HG03135 (cell line): ENCODE measurements around the gene ATP9A.
"Not testable (repeated sequence)": the region's sequence is repeated elsewhere in the genome, so short reads cannot be mapped to it uniquely, and the experiment has no call there.

ENCODE experiments used
- ATAC-seq: cut with Tn5 transposase; IDR thresholded peaks from one replicate; pipeline ENCODE4 v1.9.1; 2021; ENCODE audit warnings: mild to moderate bottlenecking, moderate library complexity; ENCODE audit not compliant: unreplicated experiment

The ATP9A gene

GRCh38 chr20:51584116-51584515 is 184.1 kb downstream of the ATP9A start:
- ATAC-seq: no peak

GRCh38 chr20:51583499-51583898 is 184.7 kb downstream of the ATP9A start:
- ATAC-seq: no peak

GRCh38 chr20:51583073-51583472 is 185.1 kb downstream of the ATP9A start:
- no peak for ATAC-seq

DNA sequence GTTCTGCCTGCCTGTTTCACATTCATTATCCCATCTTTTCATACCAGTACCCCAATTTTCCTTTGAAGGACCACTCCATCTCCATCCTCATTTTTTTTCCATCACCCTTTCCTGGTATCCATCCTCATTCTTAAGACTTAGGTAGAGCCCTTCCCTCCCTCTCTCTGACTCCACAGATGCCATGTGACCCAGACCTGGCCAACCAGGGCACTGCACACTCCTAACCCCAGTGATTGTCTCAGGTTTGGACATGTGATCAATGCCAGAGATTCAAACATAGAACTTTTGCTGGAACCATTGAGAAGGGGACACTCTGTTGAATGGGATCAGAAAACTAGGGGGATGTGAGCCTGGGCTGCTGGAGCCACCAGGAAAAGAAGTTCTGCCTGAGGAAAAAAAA is 186.6 kb downstream of the ATP9A start:
- ATAC-seq: no peak

- ATAC-seq: no peak
Observed at GRCh38 chr20:51579137-51579536, 189.1 kb downstream of the ATP9A start.

DNA sequence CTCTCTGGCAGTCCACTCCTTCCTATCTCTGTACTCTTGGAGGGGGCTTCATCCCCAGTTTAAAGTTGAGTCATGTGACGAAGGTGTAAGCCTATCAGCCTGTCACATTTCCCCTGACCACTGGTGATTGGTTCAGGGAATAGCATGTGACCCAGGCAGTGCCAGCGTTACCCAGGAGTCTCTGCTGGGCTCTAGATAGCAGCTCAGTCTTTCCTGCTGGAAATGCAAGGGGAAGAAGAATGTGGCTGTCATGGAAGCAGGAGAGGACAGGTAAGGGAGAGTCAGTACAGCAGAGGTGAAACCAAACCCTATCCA is 190.1 kb downstream of the ATP9A start:
- no peak for ATAC-seq

DNA sequence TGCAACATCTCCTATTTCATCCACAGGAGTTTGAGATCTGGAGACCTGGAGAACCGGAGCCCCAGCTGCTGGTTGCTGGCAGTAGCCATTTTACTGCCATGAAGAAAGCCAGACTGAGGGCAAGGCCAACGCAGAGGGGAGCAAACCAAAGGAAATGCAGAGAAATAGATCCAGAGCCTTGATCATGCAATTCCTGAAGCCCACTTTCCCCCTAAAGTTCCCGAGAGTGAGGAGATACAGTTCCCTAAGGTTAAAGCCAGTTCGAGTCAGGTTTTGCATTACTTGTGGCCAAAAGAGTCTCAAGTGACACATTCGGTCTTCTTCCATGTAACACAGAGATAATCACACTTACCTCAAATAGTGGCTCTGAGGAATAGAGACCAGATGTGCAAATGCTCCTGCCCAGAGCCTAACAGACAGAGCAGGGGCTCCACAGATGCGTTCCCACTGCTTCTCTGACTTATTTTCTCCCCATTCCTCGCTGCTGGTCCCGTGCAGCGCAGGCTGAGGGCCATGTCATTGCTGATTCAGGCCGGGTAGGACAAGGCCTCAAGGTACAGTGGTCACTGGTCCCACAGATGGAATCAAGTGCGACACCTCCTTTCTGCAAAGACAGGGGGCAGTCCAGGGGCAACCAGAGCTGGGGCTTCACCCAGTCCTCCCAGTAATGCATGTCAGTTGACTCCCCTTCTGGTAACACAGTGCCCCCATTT is 190.6 kb downstream of the ATP9A start:
- ATAC-seq: no peak

- ATAC-seq: no peak
Observed at GRCh38 chr20:51575486-51575885, 192.7 kb downstream of the ATP9A start.

DNA sequence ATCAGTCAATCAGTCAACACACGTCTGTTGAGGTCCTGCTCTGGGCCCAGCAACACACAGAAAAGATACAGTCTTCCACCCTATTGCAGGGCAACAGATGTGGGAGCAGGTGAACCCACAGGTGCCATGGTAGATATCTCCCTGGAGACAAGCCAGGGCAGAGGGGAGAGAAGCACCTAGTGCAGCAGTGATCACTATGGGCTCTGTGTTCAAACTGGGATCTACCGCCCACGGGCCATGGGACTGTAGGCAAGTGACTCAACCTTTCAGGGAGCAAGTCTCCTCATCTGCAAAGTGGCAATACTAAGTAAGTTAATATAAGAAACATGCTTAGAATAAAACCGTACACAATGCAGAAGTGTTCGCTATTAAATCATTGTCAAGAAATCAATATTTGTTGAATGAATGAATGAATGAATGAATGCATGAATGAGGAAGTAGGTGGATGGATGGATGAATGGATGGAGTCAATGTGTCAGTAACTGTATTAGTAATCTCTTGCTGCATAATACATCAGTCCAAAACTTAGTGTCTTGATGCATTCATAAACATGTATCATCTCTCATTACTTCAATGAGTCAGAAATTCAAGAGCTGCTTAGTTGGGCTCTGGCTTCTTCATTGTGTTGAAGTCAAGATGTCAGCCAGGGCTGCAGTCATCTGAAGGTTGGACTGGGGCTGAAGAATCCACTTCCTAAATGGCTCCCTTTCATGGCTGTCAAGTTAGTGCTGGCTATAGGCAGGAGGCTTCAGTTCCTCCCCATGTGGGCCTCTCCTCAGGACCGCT is 193.7 kb downstream of the ATP9A start:
- no peak for ATAC-seq

DNA sequence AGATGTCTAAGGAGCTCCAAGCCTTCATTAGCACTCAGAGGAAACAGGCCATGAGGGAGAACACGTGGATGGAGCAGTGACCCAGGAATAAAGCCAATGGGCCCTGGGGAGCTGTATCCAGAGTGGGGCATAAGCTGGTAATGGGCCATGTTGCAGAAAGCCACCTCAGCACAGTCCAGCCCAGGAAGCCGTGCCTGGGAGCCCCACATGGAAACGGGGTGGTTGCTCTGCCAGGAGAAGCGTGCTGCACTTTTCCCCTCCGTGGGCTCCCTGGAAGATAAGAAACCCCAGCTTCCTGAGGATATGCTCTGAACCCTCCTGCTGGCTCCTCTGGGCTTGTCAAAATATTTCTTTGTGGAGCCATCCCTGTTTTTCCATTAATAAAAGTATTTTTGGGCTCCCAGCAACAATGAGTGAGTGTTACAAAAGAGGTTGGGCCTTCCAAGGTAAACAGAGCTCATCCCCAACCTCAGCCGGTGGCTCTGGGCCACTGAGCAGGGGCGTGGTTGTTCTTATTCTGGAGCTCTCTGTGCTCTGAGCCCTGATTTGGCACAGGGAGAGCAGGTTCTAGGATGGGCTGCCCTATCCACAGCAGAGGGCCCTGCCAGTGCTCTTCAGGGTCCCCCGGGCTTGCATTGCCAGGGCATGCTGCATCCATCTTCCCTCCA is 194.5 kb downstream of the ATP9A start:
- ATAC-seq: no peak

GRCh38 chr20:51571460-51571794 is 196.8 kb downstream of the ATP9A start:
- no peak for ATAC-seq

DNA sequence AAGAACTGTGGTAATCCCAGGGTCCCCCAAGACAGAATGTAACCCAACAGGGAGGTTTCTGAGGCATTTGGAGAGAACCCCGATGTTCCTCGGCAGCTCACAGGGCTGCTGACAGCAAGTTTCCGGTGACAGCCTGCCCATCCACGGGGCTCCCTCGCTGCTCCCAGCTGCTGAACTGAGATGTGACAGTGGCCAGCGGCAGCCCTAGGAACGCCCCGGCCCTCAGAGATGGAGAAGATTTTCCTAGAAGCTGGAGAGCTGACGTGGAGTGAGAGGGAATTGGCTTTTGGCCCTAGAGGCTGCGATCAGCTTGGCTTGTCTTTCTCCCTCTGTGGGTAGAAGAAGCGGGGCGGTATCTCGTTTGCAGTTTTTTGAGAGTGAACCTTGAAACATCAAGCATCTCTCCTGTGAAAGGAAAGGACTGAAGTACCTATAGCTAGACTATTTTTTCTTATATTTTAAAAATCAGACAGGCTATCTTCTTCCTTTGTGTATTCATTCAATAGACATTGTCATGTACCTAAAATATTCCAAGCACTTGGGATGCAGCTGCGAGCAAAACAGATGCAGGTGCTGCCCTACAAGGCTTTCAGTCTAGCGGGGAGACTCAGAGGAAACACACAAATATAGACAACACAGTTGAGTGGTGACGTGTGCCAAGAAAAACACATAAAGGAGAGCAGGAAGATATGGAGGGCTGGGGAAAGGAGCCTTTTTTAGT is 197.3 kb downstream of the ATP9A start:
- ATAC-seq: no peak

GRCh38 chr20:51569815-51570738 is 198.1 kb downstream of the ATP9A start:
- no peak for ATAC-seq

- ATAC-seq: not testable (repeated sequence)
Observed at GRCh38 chr20:51568533-51568932, 199.7 kb downstream of the ATP9A start.

DNA sequence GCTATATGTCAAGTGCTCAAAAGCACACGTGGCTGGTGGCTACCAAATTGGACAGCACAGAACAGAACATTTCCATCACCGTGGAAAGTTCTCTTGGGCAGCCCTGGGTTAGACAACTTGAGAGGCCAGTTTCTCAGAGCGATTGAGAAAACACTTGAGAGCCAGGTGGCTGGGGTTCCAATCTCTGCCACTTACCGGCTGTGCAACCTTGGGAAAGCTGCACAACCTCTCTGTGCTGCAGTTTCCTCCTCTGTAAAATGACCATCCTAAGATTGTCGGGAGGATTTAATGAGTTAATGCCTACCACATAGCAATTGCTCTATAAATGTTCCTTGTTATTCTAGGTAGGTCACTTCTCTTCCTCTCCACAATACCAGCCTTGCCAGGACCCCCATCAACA is 200.6 kb downstream of the ATP9A start:
- ATAC-seq: no peak

GRCh38 chr20:51566594-51566993 is 201.6 kb downstream of the ATP9A start:
- no peak for ATAC-seq

GRCh38 chr20:51565298-51566144 is 202.7 kb downstream of the ATP9A start:
- no peak for ATAC-seq

GRCh38 chr20:51563486-51564332 is 204.5 kb downstream of the ATP9A start:
- ATAC-seq: no peak

DNA sequence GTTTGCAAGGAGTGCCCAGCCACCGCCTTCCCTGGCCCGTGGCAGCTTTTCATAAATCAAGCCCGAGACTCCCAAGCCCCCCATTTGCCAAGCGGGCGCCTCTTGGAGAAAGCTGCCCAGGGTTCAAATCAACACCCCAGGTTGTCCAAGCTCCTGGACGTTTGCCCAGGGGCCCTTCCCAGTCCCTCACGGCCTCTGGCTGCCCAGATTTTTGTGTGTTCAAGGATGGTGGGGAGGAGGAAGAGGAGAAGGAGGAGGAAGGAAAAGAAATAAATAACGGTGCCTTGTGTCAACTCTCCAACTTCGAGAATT is 205.1 kb downstream of the ATP9A start:
- ATAC-seq: no peak
